HUES64 (cell line): ENCODE data around the gene DMBX1.
A peak's percentile ranks its signal among the peaks of the same experiment; 100 is the strongest.

Source experiments
- H3K27ac ChIP-seq: 2 replicates; pipeline ENCODE4 v1.7.0; 2013; ENCODE audit warnings: low read depth, low read length, inconsistent platforms
- H3K27me3 ChIP-seq: 2 replicates; pipeline ENCODE4 v1.6.1; 2013; ENCODE audit warnings: mild to moderate bottlenecking, low read length; ENCODE audit not compliant: insufficient read depth
- H3K36me3 ChIP-seq: 2 replicates; pipeline ENCODE4 v1.6.1; 2013; ENCODE audit warnings: mild to moderate bottlenecking, low read length; ENCODE audit not compliant: insufficient read depth
- H3K4me1 ChIP-seq: 2 replicates; pipeline ENCODE4 v1.6.1; 2013; ENCODE audit warnings: mild to moderate bottlenecking, low read length, moderate library complexity; ENCODE audit not compliant: insufficient read depth
- H3K4me3 ChIP-seq: 2 replicates; pipeline ENCODE4 v1.5.1; 2013; ENCODE audit warnings: mild to moderate bottlenecking, low read length, moderate library complexity
- H3K9ac ChIP-seq: 2 replicates; pipeline ENCODE4 v1.6.1; 2013; ENCODE audit warnings: mild to moderate bottlenecking, low read depth, low read length
- H3K9me3 ChIP-seq: 2 replicates; pipeline ENCODE4 v1.6.1; 2013; ENCODE audit warnings: low read depth, low read length; ENCODE audit not compliant: insufficient read depth
- WGBS: fragments of 150-250, 120-280 bp; methylation state at CpG from one replicate; pipeline ENCODE4 v1.1.7; 2013; ENCODE audit warnings: missing lambda C conversion rate; 5-methylcytosine and 5-hydroxymethylcytosine counted together

Gene DMBX1

GRCh38 chr1:46512135-46512791 is 22.6 kb downstream of the DMBX1 start:
- Histone ChIP-seq H3K36me3 (no peaks in the 10 kb centered on the region), H3K9me3 (no peaks in the 10 kb centered on the region), H3K4me1 (peaks cover 19% of the 10 kb centered on the region; the same call in 1 of the 2 replicates), H3K9ac (no peak overlapping the region), H3K27me3 (peaks cover 51% of the 10 kb centered on the region), H3K4me3 (no peak overlapping the region), H3K27ac (no peak overlapping the region)
- 87% methylated on average over 23 of the region's 23 CpGs for WGBS

GRCh38 chr1:46512792-46513190 is 23.2 kb downstream of the DMBX1 start:
- 38% methylated on average over 4 of the region's 6 CpGs for WGBS
- Histone ChIP-seq H3K9me3 (no peaks in the 10 kb centered on the region), H3K9ac (no peak overlapping the region), H3K27me3 (peaks cover 52% of the 10 kb centered on the region), H3K36me3 (no peaks in the 10 kb centered on the region), H3K4me1 (peaks cover 19% of the 10 kb centered on the region; the same call in 1 of the 2 replicates), H3K27ac (no peak overlapping the region), H3K4me3 (no peak overlapping the region)

- Histone ChIP-seq H3K9ac (no peak overlapping the region), H3K4me3 (no peak overlapping the region), H3K27ac (no peak overlapping the region), H3K27me3 (peaks cover 59% of the 10 kb centered on the region), H3K36me3 (no peaks in the 10 kb centered on the region), H3K4me1 (peaks cover 24% of the 10 kb centered on the region; the same call in 1 of the 2 replicates), H3K9me3 (no peaks in the 10 kb centered on the region)
- WGBS, result 73% methylated on average over 5 of the region's 5 CpGs
Measured at GRCh38 chr1:46513536-46513935, 23.9 kb downstream of the DMBX1 start.

GRCh38 chr1:46515576-46515975 is 25.9 kb downstream of the DMBX1 start:
- H3K9me3 ChIP-seq, result no peaks in the 10 kb centered on the region
- no peaks in the 10 kb centered on the region for H3K36me3 ChIP-seq
- peaks cover 60% of the 10 kb centered on the region for H3K27me3 ChIP-seq
- no peak overlapping the region for H3K9ac ChIP-seq
- H3K27ac ChIP-seq, result no peak overlapping the region
- H3K4me1 ChIP-seq, result peaks cover 34% of the 10 kb centered on the region
- WGBS, result 89% methylated on average over 6 of the region's 6 CpGs
- no peak overlapping the region for H3K4me3 ChIP-seq

GRCh38 chr1:46516200-46516950 is 26.7 kb downstream of the DMBX1 start:
- peaks cover 59% of the 10 kb centered on the region for H3K27me3 ChIP-seq
- no peak overlapping the region for H3K9ac ChIP-seq
- no peaks in the 10 kb centered on the region for H3K9me3 ChIP-seq
- no peak overlapping the region; the same call in 1 of the 2 replicates for H3K27ac ChIP-seq
- H3K4me1 ChIP-seq, result peaks cover 34% of the 10 kb centered on the region
- peak overlapping the region; percentile 17 for H3K4me3 ChIP-seq
- WGBS, result 50% methylated on average over 12 of the region's 12 CpGs
- no peaks in the 10 kb centered on the region for H3K36me3 ChIP-seq

- H3K9me3 ChIP-seq, result no peaks in the 10 kb centered on the region
- no peak overlapping the region for H3K9ac ChIP-seq
- H3K27me3 ChIP-seq, result peaks cover 66% of the 10 kb centered on the region
- H3K36me3 ChIP-seq, result no peaks in the 10 kb centered on the region
- WGBS, result under 1% methylated on average over 10 of the region's 10 CpGs
- H3K4me3 ChIP-seq, result peak overlapping the region; percentile 17
- no peak overlapping the region; the same call in 1 of the 2 replicates for H3K27ac ChIP-seq
- peaks cover 32% of the 10 kb centered on the region for H3K4me1 ChIP-seq
Measured at GRCh38 chr1:46517010-46517600, 27.5 kb downstream of the DMBX1 start.

GRCh38 chr1:46517932-46518498 is 28.4 kb downstream of the DMBX1 start:
- Histone ChIP-seq H3K36me3 (no peaks in the 10 kb centered on the region), H3K9me3 (no peaks in the 10 kb centered on the region), H3K27ac (no peak overlapping the region), H3K27me3 (peaks cover 69% of the 10 kb centered on the region), H3K4me1 (peaks cover 41% of the 10 kb centered on the region), H3K4me3 (no peak overlapping the region), H3K9ac (no peak overlapping the region)
- 76% methylated on average over 4 of the region's 4 CpGs for WGBS

- 77% methylated on average over 4 of the region's 4 CpGs for WGBS
- Histone ChIP-seq H3K4me1 (peaks cover 43% of the 10 kb centered on the region), H3K9me3 (no peaks in the 10 kb centered on the region), H3K27me3 (peaks cover 74% of the 10 kb centered on the region), H3K9ac (no peak overlapping the region), H3K4me3 (no peak overlapping the region), H3K36me3 (no peaks in the 10 kb centered on the region), H3K27ac (no peak overlapping the region)
Measured at GRCh38 chr1:46519209-46519608, 29.6 kb downstream of the DMBX1 start.

GRCh38 chr1:46520063-46520911 is 30.7 kb downstream of the DMBX1 start:
- no peak overlapping the region for H3K27ac ChIP-seq
- 45% methylated on average over 15 of the region's 15 CpGs for WGBS
- peaks cover 74% of the 10 kb centered on the region for H3K27me3 ChIP-seq
- no peak overlapping the region for H3K4me3 ChIP-seq
- no peak overlapping the region for H3K9ac ChIP-seq
- no peaks in the 10 kb centered on the region for H3K9me3 ChIP-seq
- no peaks in the 10 kb centered on the region for H3K36me3 ChIP-seq
- H3K4me1 ChIP-seq, result peaks cover 49% of the 10 kb centered on the region

GRCh38 chr1:46521414-46521813 is 31.8 kb downstream of the DMBX1 start:
- no CpG with 5 or more reads among the region's 2 CpGs for WGBS
- peaks cover 50% of the 10 kb centered on the region for H3K4me1 ChIP-seq
- peaks cover 74% of the 10 kb centered on the region for H3K27me3 ChIP-seq
- H3K4me3 ChIP-seq, result no peak overlapping the region
- no peak overlapping the region for H3K9ac ChIP-seq
- H3K9me3 ChIP-seq, result no peaks in the 10 kb centered on the region
- H3K36me3 ChIP-seq, result no peaks in the 10 kb centered on the region
- H3K27ac ChIP-seq, result no peak overlapping the region
